Hepatocyte (in vitro differentiated cells): Measurements from ENCODE around the gene ACOXL.

Source experiments
- CTCF ChIP-seq: fragments of 200-600 bp; sonication (generic); IDR thresholded peaks from 2 replicates; pipeline ENCODE4 v1.5.1; 2016; ENCODE audit warnings: antibody characterized with exemption, mild to moderate bottlenecking; ENCODE audit not compliant: poor library complexity
- EZH2 ChIP-seq: fragments of 200-600 bp; sonication (generic); IDR thresholded peaks from 2 replicates; pipeline ENCODE4 v1.6.1; 2016; ENCODE audit warnings: antibody characterized with exemption, mild to moderate bottlenecking, borderline replicate concordance
- EZH2phosphoT487 ChIP-seq: fragments of 200-600 bp; sonication (generic); IDR thresholded peaks from one replicate; pipeline ENCODE4 v1.6.1; 2018; ENCODE audit warnings: antibody characterized with exemption, mild to moderate bottlenecking, low read depth, moderate library complexity; ENCODE audit not compliant: unreplicated experiment, severe bottlenecking

GRCh38 chr2:111167076-111167862 lies 434.9 kb downstream of the ACOXL start:
- no peak for TF ChIP-seq EZH2
- no peak for TF ChIP-seq CTCF
- no peak for TF ChIP-seq EZH2phosphoT487
